Amniotic epithelial cell (primary cell): ENCODE data around the gene IFNA16.
A peak's percentile ranks its signal among the peaks of the same experiment; 100 is the strongest.
"Not testable (repeated sequence)": the region's sequence is repeated elsewhere in the genome, so short reads cannot be mapped to it uniquely, and the experiment has no call there.

ENCODE experiments used
- DNase-seq: peaks from one replicate; pipeline ENCODE4 v3.0.0-alpha.2; 2010; ENCODE audit warnings: low read depth

The IFNA16 gene

DNA sequence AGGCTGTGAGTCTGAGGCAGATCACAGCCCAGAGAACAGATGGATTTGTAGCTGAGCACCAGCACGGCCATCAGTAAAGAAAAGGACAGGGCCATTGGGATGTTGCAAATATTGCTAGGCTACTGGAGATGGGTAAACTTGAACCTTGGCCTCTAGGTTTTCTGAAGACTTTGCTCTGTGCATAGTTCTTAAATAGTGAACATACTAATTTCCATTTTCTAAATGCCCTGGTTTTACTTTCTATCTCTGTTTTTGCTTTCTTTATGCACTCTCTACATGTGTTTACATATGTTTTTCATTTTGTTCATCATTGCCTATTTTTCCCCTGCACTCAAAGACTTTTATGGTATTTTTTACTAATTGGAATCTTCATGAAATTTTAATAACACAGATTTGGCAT lies at the start of gene IFNA16:
TSS of gene IFNA16 (minus strand) at position 101 of the 400 bp plus-strand sequence. CDS start at position 95, 6 bp downstream.
- DNase-seq: not testable (repeated sequence)

DNA sequence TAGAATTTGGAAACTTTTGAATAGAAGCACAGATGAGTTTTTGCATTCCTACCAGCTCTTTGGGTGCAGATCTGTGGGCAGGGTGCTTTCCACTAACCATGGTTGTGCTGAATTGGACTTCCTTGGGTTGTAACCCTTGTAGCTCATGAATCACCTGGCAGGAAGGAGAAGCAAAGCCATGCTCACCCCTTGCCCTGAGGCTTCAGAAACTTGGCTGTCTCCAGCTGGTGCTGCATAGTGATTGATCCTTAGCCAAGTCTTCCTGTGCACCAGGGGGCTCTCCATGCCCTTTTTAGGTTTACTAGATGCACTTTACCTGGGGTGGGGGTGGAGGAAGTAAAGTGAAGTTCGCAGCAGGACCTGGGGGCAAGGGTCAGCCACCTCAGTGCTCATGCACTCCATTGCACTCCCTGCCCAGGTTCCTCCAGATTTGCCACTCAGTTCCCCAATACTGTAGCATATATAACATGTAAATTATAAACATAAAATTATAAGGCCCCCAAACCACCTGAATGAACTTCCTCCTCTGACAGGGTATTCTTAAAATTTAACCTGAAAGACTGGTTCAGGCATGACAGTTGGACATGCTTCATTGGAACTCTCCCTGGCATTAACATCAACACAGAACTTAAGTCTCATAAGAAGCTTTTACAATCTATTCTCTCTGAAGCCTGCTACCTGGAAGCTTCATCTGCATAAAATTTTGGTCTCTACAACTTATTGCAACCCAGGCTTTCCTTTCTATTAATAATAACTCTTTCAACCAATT lies 48.5 kb upstream of the IFNA16 start:
- DNase-seq: no peak

DNA sequence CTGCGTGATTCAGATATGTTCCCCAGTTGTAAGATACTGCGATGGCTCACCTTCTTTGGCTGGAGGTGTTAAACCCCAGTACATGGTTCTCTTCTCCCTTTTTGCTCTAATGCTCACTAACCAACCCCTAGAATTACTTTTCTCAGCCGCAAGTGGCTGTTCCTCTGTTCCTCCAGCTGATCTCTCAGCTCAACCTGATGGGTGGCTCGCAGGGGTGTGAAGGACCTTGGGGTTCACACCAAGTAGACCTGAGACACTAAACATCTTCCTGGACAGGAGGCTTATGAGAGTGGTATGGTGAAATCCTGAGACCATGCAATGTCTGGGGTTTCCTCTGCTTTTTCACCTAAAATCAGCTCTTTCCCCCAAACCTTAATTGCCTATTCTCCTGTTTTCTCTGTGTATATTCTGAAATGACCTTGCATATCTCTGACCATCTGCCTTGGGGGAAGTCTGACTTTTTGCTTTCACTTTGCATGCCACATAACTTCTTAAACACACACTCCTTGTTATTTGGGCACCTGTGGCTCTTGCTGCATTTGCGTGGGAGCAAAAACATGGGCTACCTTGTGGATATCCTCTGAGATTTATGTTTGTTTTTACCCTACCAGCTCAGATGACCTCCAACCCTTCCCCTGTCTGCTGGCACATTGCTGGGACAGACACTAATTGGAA lies 38.6 kb upstream of the IFNA16 start:
- no peak for DNase-seq

DNA sequence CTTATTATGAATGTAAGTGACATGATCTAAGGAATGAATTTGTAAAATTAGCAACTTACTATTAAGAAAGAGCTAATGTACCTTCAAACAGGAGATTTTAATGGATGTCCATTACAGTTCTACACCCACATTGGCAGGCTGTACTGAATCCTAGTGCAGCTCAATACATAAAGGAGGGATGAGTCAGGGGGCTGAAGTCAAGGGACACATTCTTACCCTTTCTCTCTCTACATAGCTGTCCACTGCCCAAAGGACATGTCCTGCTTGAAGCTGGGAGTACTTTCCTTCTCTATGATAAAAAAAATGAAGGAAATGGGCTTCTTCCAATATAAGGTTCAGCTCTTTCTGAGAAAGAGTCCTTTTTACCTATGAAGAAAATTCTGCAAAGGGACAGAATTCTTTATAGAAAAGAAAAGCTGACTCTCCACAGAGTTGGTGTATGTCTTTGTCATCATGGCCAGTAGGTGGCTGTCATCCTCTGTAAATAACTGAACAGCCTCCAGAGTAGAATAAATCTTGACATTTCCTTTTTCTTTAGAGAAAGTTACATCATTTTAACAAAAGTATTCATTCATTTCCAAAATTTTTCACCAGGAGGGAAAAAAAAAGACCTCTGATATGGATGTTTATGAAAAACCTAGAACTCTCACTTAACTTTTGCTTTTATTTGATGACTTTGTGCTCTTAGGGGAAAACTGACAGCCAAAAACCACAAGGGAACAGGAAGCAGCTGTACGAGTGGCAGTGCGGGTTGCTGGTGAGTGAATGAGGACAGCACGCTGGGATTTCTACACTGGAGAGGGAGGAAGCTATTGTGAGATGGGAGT lies 35.8 kb upstream of the IFNA16 start:
- DNase-seq: peak; percentile 7

DNA sequence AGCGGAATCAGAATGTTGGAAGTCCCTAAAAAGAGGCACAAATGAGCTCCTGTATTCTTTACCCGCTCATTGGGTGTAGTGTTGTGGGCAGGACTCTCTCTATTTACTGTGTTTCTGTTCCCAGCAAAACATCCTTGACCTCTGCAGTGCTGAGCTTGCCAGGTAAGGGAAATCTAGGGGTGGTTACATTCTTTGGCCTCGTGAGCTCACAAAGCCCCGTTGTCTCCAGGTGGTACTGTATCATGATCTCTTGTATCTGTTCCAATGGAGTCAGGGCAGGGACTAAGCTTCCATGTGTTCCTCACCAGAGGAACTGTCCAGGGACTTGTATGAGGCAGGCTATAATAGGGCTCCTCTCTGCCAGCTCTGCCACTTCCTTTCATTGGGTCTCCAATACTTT lies 34.5 kb upstream of the IFNA16 start:
- no peak for DNase-seq

DNA sequence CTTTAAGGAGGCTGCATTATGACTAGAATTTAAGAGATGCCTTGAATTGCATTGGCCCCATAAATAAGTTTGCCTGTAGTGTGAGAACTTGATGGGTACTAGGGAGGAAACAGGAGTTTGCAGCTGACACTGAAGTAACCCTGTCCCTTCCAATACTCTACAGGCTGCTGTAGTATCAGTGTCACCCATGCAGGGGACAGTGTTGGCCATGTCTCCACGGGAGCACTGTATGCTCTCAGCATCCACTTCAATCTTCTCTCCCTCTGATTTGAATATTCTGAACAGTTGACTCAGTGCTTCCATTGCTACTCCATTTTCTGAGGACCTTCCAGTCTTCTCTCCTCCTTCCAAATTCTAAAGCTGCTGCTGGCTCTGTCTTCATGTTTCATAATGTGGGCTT lies 34.1 kb upstream of the IFNA16 start:
- DNase-seq: no peak

DNA sequence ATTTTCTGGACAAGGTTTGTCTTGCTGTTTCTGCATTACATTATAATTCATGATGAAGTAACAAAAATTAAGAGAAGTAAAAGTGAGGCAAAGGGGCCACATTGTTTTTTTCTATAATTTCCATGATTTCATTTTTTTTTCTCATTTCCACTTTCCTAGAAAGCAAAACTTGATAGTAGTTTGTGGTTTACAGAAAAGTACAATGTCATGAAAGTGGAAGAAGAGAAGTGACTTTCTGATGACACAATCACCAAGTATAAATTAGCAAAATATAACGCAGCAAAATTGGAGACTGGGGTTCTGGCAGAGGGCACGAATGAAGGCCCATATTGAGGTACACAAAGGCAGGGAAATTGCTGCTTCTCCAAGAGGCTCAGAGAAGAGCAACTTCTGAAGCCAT lies 27.7 kb upstream of the IFNA16 start:
- no peak for DNase-seq

DNA sequence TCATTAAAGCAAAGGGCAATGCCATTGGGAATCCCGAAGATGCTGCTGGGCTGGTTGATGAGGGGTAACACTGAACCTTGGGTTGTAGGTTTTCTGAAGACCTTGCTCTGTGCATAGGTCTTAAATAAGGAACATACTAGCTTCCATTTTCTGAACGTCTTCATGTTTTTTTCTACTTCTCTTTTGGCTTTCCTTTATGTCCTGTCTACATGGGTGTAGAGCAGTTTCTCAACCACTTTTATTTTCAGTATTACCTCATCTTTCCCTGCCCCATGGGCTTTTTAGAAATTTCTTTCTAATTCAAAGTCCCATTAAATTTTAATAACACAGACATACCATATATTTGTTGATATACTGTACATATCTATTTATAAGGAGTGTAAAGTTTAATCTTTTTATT lies 22.8 kb upstream of the IFNA16 start, which contains the start of gene IFNA14:
TSS of gene IFNA14 (minus strand) at position 95 of the 400 bp plus-strand sequence. CDS start at position 25, 70 bp downstream.
- DNase-seq: no peak

DNA sequence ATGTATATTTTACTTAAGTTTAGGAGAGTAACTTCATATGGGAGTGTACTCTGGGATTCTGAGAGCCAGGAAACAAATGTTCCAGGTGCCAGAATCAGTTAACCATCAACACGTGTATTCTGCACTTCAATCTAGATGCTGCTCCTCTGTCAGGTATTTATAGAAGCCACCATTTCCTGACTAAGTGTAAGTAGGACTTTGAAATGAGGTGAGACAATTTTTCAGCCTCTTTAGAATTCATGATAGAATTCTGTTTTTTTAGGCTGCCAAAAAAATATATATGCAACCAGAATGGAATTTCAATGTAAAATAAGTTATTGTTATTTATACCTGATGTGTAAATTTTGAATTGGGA lies 19.2 kb upstream of the IFNA16 start:
- not testable (repeated sequence) for DNase-seq

DNA sequence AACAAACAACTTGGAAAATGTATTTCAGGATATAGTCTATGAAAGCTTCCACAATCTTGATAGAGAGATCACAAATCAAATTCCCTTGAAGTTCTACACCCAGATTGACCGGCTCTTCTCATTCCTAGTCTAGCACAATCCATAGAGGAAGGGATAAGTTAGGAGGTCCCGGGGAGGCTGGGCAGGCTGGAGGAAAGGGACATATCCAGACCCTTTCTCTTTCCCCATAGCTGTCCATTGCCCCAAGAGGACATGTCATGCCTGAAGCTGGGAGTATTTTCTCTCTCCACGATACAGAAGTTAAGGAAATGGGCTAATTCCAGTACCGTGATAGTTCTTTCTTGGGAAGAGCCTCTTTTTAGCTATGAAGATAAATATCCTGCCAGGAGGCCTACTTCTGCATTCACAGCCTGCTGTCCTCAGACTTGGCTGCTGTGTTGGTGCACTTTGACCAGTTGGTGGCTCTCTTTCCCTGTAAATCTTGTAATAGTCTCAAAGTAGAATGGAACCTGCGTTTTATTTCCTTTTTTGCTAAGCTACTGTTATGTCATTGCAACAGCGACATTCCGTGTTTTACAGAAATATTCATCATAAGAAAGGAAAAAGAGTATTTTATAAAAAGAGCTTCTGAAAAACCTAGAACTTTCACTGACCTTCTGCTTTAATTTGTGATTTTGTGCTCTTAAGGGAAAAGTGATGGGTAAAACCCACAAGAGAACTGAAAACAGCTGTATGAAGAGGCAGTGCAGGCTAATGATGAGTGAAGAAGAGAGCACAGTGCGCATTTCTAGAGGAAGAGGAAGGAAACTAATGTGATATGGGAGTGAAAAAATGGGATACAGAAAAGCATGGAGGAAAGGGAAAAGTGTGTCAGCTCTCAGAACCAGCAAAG lies 18.6 kb upstream of the IFNA16 start:
- peak; percentile 40 for DNase-seq

DNA sequence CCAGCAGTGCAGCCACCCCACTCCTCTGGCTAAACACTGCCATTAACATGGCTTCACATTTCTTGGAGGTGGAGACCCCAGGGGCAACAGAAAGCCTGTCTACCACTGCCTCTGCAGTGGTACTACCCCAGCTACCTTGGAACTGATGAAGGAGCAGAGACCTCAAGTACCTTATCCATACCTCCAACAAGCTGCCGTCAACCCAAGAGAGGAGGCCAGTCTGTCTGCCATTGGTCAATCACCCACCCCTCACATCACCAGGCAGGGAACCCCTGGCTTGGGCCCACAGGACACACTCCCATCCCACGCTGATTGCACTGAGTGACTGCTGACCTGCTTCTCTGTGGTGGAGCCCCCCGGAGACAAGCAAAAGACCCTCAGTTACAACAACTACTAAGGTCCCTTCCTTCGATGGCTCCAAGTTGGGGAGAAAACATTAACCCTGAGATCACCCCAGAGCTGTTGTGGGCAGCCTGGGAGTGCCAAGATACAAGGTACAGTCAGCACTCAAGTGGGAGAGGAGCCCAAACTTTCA lies 17.1 kb upstream of the IFNA16 start:
- no peak for DNase-seq

DNA sequence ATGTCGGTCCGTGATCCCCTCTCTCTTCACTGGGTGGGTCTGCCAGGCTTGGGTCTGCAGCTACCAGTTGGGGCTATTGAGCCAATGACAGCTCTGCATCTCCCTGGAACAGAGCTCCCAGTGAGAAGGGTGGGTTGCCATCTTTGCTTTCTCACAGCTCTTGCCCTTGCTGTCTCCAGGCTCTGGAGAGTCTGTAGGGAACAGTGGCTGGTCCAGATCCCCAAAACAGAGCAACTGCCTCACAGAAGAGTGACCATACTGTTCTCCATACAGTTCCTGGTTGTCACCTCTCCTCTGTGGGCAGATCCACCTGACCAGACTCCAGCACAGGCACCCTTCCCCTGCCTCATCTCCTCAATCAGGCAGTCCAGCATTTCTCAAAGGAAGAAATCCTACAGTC lies 16.1 kb upstream of the IFNA16 start:
- no peak for DNase-seq

DNA sequence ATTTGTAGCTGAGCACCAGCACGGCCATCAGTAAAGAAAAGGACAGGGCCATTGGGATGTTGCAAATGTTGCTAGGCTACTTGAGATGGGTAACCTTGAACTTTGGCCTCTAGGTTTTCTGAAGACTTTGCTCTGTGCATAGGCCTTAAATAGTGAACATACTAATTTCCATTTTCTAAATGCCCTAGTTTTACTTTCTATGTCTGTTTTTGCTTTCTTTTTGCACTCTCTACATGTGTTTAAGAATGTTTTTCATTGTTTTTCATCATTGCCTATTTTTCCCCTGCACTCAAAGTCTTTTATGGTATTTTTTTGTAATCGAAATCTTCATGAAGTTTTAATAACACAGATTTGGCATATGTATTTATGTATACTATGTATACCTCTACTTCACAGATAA lies 11.0 kb upstream of the IFNA16 start, which contains the start of gene IFNA17:
TSS of gene IFNA17 (minus strand) at position 101 of the 400 bp plus-strand sequence. CDS start at position 52, 49 bp downstream.
- DNase-seq: no peak

DNA sequence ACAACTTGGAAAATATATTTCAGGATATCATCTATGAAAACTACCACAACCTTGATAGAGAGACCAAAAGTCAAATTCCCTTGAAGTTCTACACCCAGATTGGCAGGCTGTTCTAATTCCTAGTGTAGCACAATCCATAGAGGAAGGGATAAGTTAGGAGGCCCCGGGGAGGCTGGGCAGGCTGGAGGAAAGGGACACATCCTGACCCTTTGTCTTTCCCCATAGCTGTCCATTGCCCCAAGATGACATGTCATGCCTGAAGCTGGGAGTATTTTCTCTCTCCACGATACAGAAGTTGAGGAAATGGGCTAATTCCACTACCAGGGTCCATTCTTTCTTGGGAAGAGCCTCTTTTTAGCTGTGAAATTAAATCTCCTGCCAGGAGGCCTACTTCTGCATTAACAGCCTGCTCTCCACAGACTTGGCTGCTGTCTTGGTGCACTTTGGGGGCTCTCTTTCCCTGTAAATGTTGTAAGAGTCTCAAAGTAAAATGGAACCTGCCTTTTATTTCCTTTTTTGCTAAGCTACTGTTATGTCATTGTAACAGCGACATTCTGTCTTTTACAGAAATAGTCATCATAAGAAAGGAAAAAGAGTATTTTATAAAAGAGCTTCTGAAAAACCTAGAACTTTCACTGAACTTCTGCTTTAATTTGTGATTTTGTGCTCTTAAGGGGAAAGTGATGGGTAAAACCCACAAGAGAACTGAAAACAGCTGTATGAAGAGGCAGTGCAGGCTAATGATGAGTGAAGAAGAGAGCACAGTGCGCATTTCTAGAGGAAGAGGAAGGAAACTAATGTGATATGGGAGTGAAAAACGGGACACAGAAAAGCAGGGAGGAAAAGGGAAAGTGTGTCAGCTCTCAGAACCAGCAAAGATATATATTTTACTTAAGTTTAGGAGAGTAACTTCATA lies 3.4 kb downstream of the IFNA16 start:
- peak; percentile 3 for DNase-seq

DNA sequence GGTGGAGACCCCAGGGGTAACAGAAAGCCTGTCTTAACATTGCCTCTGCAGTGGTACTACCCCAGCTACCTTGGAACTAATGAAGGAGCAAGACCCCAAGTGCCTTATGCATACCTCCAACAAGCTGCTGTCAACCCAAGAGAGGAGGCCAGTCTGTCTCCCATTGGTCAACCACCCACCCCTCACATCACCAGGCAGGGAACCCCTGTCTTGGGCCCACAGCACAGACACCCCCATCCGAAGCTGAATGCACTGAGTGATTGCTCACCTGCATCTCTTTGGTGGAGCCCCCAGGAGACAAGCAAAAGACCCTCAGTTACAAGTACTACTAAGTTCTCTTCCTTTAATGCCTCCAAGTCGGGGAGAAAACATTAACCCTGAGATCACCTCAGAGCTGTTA lies 5.0 kb downstream of the IFNA16 start:
- not testable (repeated sequence) for DNase-seq

DNA sequence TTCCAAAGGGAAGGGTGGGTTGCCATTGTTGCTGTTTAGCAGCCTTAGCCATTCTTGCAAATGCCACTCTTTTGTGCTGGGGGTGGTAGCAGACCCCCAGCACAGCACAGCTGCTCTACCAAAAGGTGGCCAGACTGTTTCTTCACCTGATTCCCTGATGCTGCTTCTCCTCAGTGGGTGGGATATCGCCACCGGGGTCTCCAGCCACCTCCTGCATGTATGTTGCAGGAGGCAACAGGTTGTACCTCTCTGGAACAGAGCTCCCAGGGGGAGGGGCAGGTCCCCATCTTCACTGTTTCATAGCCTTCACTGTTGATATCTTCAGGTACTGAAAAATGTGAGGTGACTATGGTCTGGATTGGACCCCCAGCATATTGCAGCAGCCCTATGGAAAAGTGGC lies 6.3 kb downstream of the IFNA16 start:
- not testable (repeated sequence) for DNase-seq

DNA sequence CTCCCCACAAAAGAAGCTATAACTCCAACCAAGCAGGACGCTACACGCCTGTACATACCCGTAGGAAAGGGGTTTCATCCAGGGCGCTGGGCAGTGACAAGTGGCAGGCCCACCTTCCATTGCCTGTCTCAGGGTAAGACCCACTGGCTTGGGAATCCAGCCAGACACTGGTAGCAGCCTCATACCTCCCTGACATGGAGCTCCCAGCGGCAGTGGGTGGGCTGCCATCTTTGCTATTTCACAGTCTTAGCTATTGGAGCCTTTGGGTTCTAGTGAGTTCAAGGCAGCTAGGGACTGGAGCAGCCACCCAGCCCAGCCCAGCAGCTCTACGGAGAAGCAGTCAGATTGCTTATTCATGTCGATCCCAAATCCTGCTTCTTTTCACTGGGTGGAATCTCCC lies 6.8 kb downstream of the IFNA16 start:
- DNase-seq: no peak

DNA sequence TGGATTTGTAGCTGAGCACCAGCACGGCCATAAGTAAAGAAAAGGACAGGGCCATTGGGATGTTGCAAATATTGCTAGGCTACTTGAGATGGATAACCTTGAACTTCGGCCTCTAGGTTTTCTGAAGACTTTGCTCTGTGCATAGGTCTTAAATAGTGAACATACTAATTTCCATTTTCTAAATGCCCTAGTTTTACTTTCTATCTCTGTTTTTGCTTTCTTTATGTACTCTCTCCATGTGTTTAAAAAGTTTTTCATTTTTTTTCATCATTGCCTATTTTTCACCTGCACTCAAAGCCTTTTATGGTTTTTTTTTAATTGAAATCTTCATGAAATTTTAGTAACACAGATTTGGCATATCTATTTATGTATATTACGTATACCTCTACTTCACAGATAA lies 10.1 kb downstream of the IFNA16 start, which contains the start of gene IFNA10:
TSS of gene IFNA10 (minus strand) at position 101 of the 400 bp plus-strand sequence. CDS start at position 55, 46 bp downstream.
- DNase-seq: not testable (repeated sequence)

DNA sequence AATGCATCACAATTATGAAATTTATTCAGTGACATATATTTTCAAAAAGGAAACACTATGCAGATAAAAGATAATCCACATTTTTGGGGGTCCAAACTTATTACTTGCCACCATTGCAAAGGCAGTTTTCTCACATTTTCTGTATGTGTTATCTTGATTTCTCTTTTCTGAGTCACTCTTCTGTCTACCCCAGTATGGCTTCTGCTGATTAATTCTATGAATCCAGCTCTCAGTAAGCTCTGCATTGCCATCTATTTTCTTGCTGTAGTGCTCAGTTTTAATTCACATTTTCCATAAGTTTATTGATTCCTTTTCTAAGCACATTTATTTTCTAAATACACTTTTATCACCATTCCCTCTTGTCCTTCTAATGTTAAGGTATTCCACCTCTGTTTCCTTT lies 11.9 kb downstream of the IFNA16 start:
- peak; percentile 0 for DNase-seq

DNA sequence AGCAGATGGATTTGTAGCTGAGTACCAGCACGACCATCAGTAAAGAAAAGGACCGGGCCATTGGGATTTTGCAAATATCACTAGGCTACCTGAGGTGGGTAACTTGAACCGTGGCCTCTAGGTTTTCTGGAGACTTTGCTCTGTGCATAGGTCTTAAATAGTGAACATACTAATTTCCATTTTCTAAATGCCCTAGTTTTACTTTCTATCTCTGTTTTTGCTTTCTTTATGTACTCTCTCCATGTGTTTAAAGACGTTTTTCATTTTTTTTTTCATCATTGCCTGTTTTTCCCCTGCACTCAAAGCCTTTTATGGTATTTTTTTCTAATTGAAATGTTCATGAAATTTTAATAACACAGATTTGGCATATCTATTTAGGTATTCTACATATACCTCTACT lies 15.0 kb downstream of the IFNA16 start, which contains the start of gene IFNA7:
TSS of gene IFNA7 (minus strand) at position 101 of the 400 bp plus-strand sequence. CDS start at position 61, 40 bp downstream.
- DNase-seq: not testable (repeated sequence)
